Cardiac fibroblast (primary cell): ENCODE measurements around the gene WSB1.

Experiments used
- DNase-seq, 2 donors: peaks; one replicate each; pipeline versions ENCODE4 v3.0.0 to v3.0.0-alpha.2; 2010; ENCODE audit warnings: low read depth in 2 of 2
- H3K4me3 ChIP-seq, 2 donors: replicated peaks in 1 of 2; 1 replicate in 1 of 2; 2 replicates in 1 of 2; pipeline ENCODE4 v1.5.1; 2011; ENCODE audit warnings: low read depth in 2 of 2, low read length in 2 of 2, mild to moderate bottlenecking in 2 of 2, moderate library complexity in 1 of 2
- TF ChIP-seq, protein P1 (sequence below): IDR thresholded peaks from one replicate; pipeline ENCODE4 v1.5.1; 2011; ENCODE audit warnings: low read depth, mild to moderate bottlenecking, low read length, inconsistent platforms

Gene WSB1

DNA sequence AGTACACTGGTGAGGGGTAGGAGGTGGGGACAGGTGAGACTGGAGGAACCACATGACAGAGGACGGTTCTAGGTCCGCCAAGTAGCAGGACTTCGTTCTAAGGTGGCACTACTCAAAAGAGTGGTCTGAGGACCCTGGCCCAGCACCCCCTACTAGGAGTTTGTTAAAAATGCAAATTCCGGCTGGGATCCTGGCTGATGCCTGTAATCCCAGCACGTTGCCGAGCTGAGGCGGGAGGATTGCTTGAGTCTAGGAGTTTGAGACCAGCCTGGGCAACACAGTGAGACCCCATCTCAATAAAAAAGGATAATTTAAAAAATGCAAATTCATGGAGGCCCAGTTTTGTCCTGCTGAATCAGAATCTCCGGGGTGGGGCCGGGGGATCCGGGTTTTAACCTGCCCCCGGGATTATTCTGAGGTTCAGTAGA lies 59.1 kb downstream of the WSB1 start:
- TF ChIP-seq, protein P1, sequence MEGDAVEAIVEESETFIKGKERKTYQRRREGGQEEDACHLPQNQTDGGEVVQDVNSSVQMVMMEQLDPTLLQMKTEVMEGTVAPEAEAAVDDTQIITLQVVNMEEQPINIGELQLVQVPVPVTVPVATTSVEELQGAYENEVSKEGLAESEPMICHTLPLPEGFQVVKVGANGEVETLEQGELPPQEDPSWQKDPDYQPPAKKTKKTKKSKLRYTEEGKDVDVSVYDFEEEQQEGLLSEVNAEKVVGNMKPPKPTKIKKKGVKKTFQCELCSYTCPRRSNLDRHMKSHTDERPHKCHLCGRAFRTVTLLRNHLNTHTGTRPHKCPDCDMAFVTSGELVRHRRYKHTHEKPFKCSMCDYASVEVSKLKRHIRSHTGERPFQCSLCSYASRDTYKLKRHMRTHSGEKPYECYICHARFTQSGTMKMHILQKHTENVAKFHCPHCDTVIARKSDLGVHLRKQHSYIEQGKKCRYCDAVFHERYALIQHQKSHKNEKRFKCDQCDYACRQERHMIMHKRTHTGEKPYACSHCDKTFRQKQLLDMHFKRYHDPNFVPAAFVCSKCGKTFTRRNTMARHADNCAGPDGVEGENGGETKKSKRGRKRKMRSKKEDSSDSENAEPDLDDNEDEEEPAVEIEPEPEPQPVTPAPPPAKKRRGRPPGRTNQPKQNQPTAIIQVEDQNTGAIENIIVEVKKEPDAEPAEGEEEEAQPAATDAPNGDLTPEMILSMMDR: no peak
- DNase-seq: peak in 1 of 2 donors; percentile 11
- H3K4me3 ChIP-seq: peak overlapping the region; percentile 44 to 60

DNA sequence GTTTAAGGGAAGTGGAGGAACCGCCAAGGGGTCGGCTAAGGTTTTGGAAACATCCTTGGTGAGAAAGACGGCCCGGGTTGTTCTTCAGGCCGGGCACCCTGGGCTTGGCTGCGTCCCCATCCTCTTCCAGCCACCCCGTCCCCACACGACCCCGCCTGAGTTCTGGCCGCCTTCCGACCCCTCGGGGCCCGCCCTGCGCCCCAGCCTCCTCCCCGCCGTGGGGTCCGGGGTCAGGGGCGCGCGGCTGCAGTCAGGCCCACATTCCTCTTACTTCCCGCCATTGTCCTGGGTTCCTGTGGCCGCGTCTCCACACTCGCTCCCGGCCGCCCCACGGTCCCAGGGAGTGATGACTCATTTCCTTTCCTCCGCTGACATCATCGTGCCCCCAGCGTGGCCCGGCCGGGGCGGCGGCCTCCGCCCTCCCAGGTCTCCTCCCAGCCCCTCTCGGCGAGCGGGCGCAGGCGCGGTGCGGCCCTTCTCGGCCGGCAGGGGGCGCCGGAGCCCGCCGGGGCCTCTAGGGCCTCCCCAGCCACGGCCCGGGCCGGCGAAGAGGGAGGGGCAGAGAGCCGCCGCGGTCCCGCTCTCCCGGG lies 59.6 kb downstream of the WSB1 start:
- DNase-seq: peak; percentile 96 to 97
- H3K4me3 ChIP-seq: peak overlapping the region; percentile 44 to 60
- TF ChIP-seq, protein P1: peak; percentile 29

DNA sequence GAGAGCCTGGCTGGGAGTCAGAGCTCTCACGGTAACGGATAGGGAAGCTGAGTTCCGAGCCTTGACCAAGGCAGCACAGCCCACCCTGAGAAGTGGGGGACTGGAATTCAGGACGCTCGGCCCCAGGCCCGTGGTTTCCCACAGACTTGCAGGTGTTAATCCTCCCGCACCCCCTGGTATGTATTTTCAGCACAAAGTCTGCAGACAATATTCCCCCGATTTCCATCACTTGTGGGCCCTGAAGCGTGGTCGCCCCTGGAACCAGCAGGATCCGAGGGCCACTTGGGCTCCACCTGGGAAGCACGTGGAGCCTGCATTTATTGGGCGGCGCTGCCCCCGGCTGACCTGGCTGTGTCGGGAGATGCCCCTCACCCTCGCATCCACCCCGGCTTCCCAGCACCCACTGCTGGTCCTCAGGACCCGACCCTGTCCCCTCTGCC lies 60.2 kb downstream of the WSB1 start:
- no peak for DNase-seq
- TF ChIP-seq, protein P1: no peak
- H3K4me3 ChIP-seq: peak overlapping the region; percentile 32 to 49

DNA sequence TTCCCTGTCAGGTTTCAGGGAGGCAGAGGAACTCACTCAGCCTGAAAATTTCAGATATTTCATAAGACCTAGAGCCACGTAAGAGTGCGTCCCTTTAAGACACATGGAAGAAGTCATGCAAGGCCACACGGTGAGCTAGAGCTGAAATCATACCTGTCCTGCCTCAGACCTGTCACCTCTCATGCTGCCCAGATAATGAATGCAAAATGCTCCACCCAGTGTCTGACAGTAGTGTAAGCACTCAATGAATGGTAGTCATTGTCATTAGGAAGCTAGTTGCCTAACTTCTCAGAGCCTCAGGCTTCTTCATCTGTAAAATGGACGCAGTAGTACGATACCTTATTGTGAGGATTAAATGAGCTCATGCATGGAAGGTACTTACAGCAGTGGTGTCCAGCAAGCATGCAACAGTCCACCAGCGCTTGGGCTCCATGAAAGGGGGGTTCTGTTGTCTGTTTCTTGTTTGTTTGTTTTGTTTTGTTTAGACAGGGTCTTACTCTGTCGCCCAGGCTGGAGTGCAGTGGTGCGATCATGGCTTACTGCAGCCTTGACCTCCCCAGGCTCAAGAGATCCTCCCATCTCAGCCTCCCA lies 60.7 kb downstream of the WSB1 start:
- no peak overlapping the region for H3K4me3 ChIP-seq
- peak in 1 of 2 donors; percentile 33 for DNase-seq
- TF ChIP-seq, protein P1: no peak

DNA sequence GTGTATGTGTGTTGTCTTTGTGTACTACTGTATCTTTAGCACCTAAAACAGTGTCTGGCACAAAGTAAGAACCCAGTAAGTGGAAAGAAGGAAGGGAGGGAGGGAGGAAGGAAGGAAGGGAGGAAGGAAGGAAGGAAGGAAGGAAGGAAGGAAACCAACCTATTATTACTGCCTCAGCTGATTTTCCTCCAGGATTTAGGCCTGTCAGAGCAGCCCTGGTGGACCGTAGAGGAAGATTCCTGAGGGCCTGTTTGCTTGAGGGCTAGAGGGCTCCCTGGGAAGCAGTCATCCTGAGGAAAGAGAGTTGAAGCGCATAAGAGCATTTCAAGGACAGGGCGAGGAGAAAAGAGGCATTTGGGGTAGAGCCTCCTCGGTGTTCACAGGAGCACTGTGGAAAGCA lies 61.5 kb downstream of the WSB1 start:
- TF ChIP-seq, protein P1: no peak

DNA sequence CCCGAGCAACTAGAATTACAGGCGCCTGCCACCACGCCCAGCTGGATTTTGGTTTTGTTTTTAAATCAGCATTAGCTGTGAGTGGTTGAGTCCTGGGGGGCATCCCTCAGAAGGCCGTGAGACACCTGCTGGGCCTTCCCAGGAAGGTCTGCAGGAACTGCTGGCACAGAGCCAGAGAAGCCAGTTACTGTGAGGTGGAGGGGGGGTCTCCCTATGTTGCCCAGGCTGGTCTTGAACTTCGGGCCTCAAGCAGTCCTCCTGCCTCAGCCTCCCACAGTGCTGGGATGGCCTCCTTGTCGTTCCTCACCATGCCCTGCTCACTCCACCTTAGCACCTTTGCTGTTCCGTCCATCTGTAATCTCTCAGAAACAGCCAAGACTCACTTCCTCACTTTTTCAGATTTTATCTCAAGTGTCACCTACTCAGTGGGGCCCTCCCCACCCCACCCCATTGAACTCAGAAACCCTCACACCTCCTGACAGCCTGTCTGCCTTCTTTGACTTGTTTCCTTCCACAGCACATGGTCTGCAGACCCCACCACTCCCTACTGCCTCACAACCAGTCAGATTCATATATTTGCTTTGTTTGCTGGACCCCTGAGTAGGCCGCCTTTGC lies 62.3 kb downstream of the WSB1 start:
- H3K4me3 ChIP-seq: no peak overlapping the region
- TF ChIP-seq, protein P1: no peak
- no peak for DNase-seq

More for the DNA sequence above, 61.5 kb downstream of the WSB1 start:
- DNase-seq: no peak
- no peak overlapping the region for H3K4me3 ChIP-seq
